Heart left ventricle (tissue), 16 donors: Measurements from ENCODE around the gene MAGI2. TPM values are rescaled to one million over a fixed set of nuclear protein-coding genes. Genes with fewer than 3 reads are reported as not detected.
"Not testable (repeated sequence)": the region's sequence is repeated elsewhere in the genome, so short reads cannot be mapped to it uniquely, and the experiment has no call there.

Experiments
- ATAC-seq, 4 donors: fragments of 200-7000 bp; cut with Tn5 transposase; one replicate each; pipeline ENCODE4 v1.9.1; 2020 to 2022; ENCODE audit warnings: moderate library complexity in 4 of 4, mild to moderate bottlenecking in 3 of 4, moderate number of reproducible peaks in 1 of 4
- DNase-seq, 5 donors: peaks; one replicate each; pipeline ENCODE4 v3.0.0-alpha.2; 2020
- H3K27ac ChIP-seq, 12 donors: fragments of 200-600 bp; sonication (generic) in 4 of 12; one replicate each; pipeline versions ENCODE4 v1.5.0 to v1.8.0; 2016 to 2022; ENCODE audit warnings: mild to moderate bottlenecking in 2 of 12
- H3K27me3 ChIP-seq, 9 donors: fragments of 200-600 bp; sonication (generic) in 2 of 9; one replicate each; pipeline versions ENCODE4 v1.5.1 to v1.8.0; 2016 to 2022; ENCODE audit warnings: mild to moderate bottlenecking in 3 of 9
- H3K36me3 ChIP-seq, 9 donors: fragments of 200-600 bp; sonication (generic) in 2 of 9; one replicate each; pipeline versions ENCODE4 v1.5.0 to v1.8.0; 2018 to 2022; ENCODE audit warnings: mild to moderate bottlenecking in 2 of 9
- H3K4me1 ChIP-seq, 12 donors: fragments of 200-600 bp; sonication (generic) in 4 of 12; one replicate each; pipeline versions ENCODE4 v1.5.0 to v1.8.0; 2016 to 2022; ENCODE audit warnings: mild to moderate bottlenecking in 3 of 12
- H3K4me3 ChIP-seq, 12 donors: fragments of 200-600 bp; sonication (generic) in 4 of 12; one replicate each; pipeline versions ENCODE4 v1.5.0 to v1.8.0; 2017 to 2022; ENCODE audit warnings: mild to moderate bottlenecking in 9 of 12, moderate library complexity in 4 of 12
- H3K9me3 ChIP-seq, 12 donors: fragments of 200-600 bp; sonication (generic) in 4 of 12; one replicate each; pipeline versions ENCODE4 v1.5.0 to v1.8.0; 2016 to 2022; ENCODE audit warnings: mild to moderate bottlenecking in 1 of 12
- POLR2A ChIP-seq, 2 donors: fragments of 450-650 bp; IDR thresholded peaks; one replicate each; pipeline ENCODE4 v1.6.1; 2017; ENCODE audit warnings: antibody characterized with exemption in 2 of 2, mild to moderate bottlenecking in 2 of 2, moderate library complexity in 2 of 2
- WGBS, 4 donors: extraction: QIAGEN DNeasy Blood & Tissue Kit in 2 of 4; methylation state at CpG; one replicate each; pipeline versions ENCODE4 v1.1.5 to v1.1.7; 2013 to 2018; 5-methylcytosine and 5-hydroxymethylcytosine counted together
- intact Hi-C, 10 donors: fragments of 100-400 bp; cut with DNase I; formaldehyde crosslinking; loops; one replicate each; pipeline versions ENCODE4 v1.11.1 to v1.14.2; 2022
- polyA plus RNA-seq, 2 donors: library from polyadenylated mRNA; stranded (reverse); fragments of 200-250 nt; gene quantifications; one replicate each; pipeline ENCODE4 v1.2.3, GENCODE V29; 2013
- total RNA-seq, 9 donors: library from RNA; depleted of rRNA in 2 of 9; stranded (reverse); fragments of >200 nt in 2 of 9; fragmentation: NEBNext Ultra II Directional in 3 of 9; extraction: Animal tissue kit (Norgen Biotek cat#: 25700) in 3 of 9; gene quantifications; one replicate each; pipeline versions ENCODE4 v1.1.0 to v1.2.4, GENCODE V29; 2016 to 2023
- TF ChIP-seq, protein P1 (sequence below), 12 donors: fragments of 200-600 bp; sonication (generic) in 4 of 12; IDR thresholded peaks; one replicate each; pipeline versions ENCODE4 v1.5.0 to v1.8.0; 2018 to 2022; ENCODE audit warnings: antibody characterized with exemption in 12 of 12, mild to moderate bottlenecking in 5 of 12
- donor health status: ischemic (EF 13 %, LVEDD 7.1; RV severe dilation, severe dysfunction).
- donor health status: healthy with polysubstance abuse.
- donor health status: DM: no; HTN: yes; CAD: no.
- donor health status: DM: no; HTN: no; CAD: no.
- donor health status: ischemic (EF 25% LVEDD 6.9; RV normal size, moderate dysfunction).
- donor health status: ischemic (EF 25% LVEDD 5.7; RV mildly dilated, moderate dysfunction).
- donor health status: healthy.
- donor health status: DM: yes; HTN: yes; CAD: no.
- donor health status: ischemic (EF 35%, LVEDD 5.7; RV mildly dilated, moderate dysfunction).
- donor health status: nonischemic (EF 11% LVEDD 7.7; RV severe dilation, severe dysfunction).
- donor health status: DM: yes; HTN: yes; CAD: no.
- donor health status: PGD.
- donor health status: ischemic (EF 29% LVEDD 5.4; RV normal size, mild dysfunction).
- donor health status: nonischemic (EF 23%, LVEDD 6.1; RV moderate dilation, normal function).

The MAGI2 gene
- total and polyA plus RNA-seq, 11 donors: 1.1 to 6.8 (median 3.8) TPM

GRCh38 chr7:78323118-78323517, 1130.3 kb downstream of the MAGI2 start:
- peaks cover 0 to 9% (median 0%) of the 10 kb centered on the region in 12 donors for H3K4me1 ChIP-seq
- no peaks in the 10 kb centered on the region for H3K27me3 ChIP-seq
- H3K36me3 ChIP-seq: no peaks in the 10 kb centered on the region
- intact Hi-C loops: no loop called here
- H3K27ac ChIP-seq: no peak overlapping the region
- no peak overlapping the region for H3K4me3 ChIP-seq
- H3K9me3 ChIP-seq: peaks cover 0 to 8% (median 0%) of the 10 kb centered on the region in 12 donors
- no peak for DNase-seq
- ATAC-seq: no peak
- TF ChIP-seq POLR2A (IDR thresholded peaks at IDR 0.05): no peak
- TF ChIP-seq, protein P1, sequence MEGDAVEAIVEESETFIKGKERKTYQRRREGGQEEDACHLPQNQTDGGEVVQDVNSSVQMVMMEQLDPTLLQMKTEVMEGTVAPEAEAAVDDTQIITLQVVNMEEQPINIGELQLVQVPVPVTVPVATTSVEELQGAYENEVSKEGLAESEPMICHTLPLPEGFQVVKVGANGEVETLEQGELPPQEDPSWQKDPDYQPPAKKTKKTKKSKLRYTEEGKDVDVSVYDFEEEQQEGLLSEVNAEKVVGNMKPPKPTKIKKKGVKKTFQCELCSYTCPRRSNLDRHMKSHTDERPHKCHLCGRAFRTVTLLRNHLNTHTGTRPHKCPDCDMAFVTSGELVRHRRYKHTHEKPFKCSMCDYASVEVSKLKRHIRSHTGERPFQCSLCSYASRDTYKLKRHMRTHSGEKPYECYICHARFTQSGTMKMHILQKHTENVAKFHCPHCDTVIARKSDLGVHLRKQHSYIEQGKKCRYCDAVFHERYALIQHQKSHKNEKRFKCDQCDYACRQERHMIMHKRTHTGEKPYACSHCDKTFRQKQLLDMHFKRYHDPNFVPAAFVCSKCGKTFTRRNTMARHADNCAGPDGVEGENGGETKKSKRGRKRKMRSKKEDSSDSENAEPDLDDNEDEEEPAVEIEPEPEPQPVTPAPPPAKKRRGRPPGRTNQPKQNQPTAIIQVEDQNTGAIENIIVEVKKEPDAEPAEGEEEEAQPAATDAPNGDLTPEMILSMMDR (IDR thresholded peaks at IDR 0.05): no peak
- 51 to 74% (median 54%) methylated on average over 1 of the region's 1 CpG for WGBS, 4 donors

DNA sequence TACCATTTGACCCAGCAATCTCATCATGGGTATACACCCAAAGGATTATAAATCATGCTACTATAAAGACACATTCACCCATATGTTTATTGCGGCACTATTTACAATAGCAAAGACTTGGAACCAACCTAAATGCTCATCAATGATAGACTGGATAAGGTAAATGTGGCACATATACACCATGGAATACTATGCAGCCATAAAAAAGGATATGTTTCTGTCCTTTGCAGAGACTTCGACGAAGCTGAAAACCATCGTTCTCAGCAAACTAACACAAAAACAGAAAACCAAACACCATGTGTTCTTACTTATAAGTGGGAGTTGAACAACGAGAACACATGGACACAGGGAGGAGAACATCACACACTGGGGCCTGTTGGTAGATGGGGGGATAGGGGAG, 1131.2 kb downstream of the MAGI2 start:
- ATAC-seq, intact Hi-C loops, H3K4me1 ChIP-seq, H3K36me3 ChIP-seq, H3K9me3 ChIP-seq, H3K4me3 ChIP-seq, H3K27ac ChIP-seq, DNase-seq, H3K27me3 ChIP-seq: not testable (repeated sequence)
- 86 to 98% (median 94%) methylated on average over 5 of the region's 5 CpGs for WGBS, 4 donors

- no peak overlapping the region for H3K27ac ChIP-seq
- H3K4me3 ChIP-seq: no peak overlapping the region
- no peak for ATAC-seq
- no peaks in the 10 kb centered on the region for H3K27me3 ChIP-seq
- DNase-seq: no peak
- 76 to 92% (median 81%) methylated on average over 12 of the region's 12 CpGs for WGBS, 4 donors
- intact Hi-C loops: no loop called here
- no peak for TF ChIP-seq POLR2A (IDR thresholded peaks at IDR 0.05)
- TF ChIP-seq, protein P1 (IDR thresholded peaks at IDR 0.05): no peak
- no peaks in the 10 kb centered on the region for H3K4me1 ChIP-seq
- H3K36me3 ChIP-seq: no peaks in the 10 kb centered on the region
- peaks cover 0 to 7% (median 0%) of the 10 kb centered on the region in 12 donors for H3K9me3 ChIP-seq
Measured at GRCh38 chr7:78317371-78317770, 1136.1 kb downstream of the MAGI2 start.

- ATAC-seq (no peak), DNase-seq (no peak)
- Histone ChIP-seq H3K27me3 (no peaks in the 10 kb centered on the region), H3K27ac (no peak overlapping the region), H3K4me1 (no peaks in the 10 kb centered on the region), H3K4me3 (no peak overlapping the region), H3K9me3 (no peaks in the 10 kb centered on the region), H3K36me3 (no peaks in the 10 kb centered on the region)
- intact Hi-C loops: no loop called here
- TF ChIP-seq, protein P1 (IDR thresholded peaks at IDR 0.05): no peak
- no peak for TF ChIP-seq POLR2A (IDR thresholded peaks at IDR 0.05)
Measured at GRCh38 chr7:78316110-78316509, 1137.4 kb downstream of the MAGI2 start.

GRCh38 chr7:78315119-78315518, 1138.3 kb downstream of the MAGI2 start:
- Histone ChIP-seq H3K9me3 (no peaks in the 10 kb centered on the region), H3K27me3 (no peaks in the 10 kb centered on the region), H3K36me3 (no peaks in the 10 kb centered on the region), H3K4me1 (no peaks in the 10 kb centered on the region), H3K27ac (no peak overlapping the region), H3K4me3 (no peak overlapping the region)
- WGBS, 4 donors: 71 to 82% (median 76%) methylated on average over 2 of the region's 2 CpGs
- DNase-seq (no peak), ATAC-seq (no peak)
- intact Hi-C loops: no loop called here
- TF ChIP-seq, protein P1 (IDR thresholded peaks at IDR 0.05): no peak
- TF ChIP-seq POLR2A (IDR thresholded peaks at IDR 0.05): no peak
